ENCODE measurements around the gene ST8SIA6.

GRCh38 chr10:17503795-17504194 is 49.4 kb upstream of the ST8SIA6 start:
- TF ChIP-seq ZNF174 (CRISPR knock-in tag; IDR thresholded peaks at IDR 0.05) = no peak
- TF ChIP-seq HOMEZ (CRISPR knock-in tag; IDR thresholded peaks at IDR 0.05) = no peak
- no peak for TF ChIP-seq REST (IDR thresholded peaks at IDR 0.05; ENCODE audit: borderline replicate concordance)
- TF ChIP-seq REST (CRISPR knock-in tag; IDR thresholded peaks at IDR 0.05; ENCODE audit: low read depth) = no peak
- no peak for TF ChIP-seq HMBOX1 (IDR thresholded peaks at IDR 0.05)
- TF ChIP-seq KDM4B (IDR thresholded peaks at IDR 0.05; ENCODE audit: borderline replicate concordance in 2 of 2, low read depth in 1 of 2) = no peak
- TF ChIP-seq SIX5 (IDR thresholded peaks at IDR 0.05; ENCODE audit: borderline replicate concordance in 1 of 2, insufficient read depth in 1 of 2, low read depth in 1 of 2, low read length in 2 of 2) = no peak

All from K562 (cell line).